Measurements from ENCODE around the gene EEF1AKMT3.
"Not testable (repeated sequence)": the region's sequence is repeated elsewhere in the genome, so short reads cannot be mapped to it uniquely, and the experiment has no call there.

The EEF1AKMT3 gene

GRCh38 chr12:57817990-57818331 lies 45.5 kb downstream of the EEF1AKMT3 start:
- ATAC-seq = not testable (repeated sequence)

- ATAC-seq = not testable (repeated sequence)
Observed at GRCh38 chr12:57820119-57820518, 47.7 kb downstream of the EEF1AKMT3 start.

GRCh38 chr12:57821015-57821414 lies 48.6 kb downstream of the EEF1AKMT3 start:
- not testable (repeated sequence) for ATAC-seq

- ATAC-seq = no peak
Observed at GRCh38 chr12:57821474-57822214, 49.2 kb downstream of the EEF1AKMT3 start.

- ATAC-seq = no peak
Observed at GRCh38 chr12:57822392-57823130, 50.1 kb downstream of the EEF1AKMT3 start.

- no peak for ATAC-seq
Observed at GRCh38 chr12:57823131-57823907, 50.9 kb downstream of the EEF1AKMT3 start.

GRCh38 chr12:57823908-57824640 lies 51.7 kb downstream of the EEF1AKMT3 start:
- ATAC-seq = no peak

GRCh38 chr12:57825451-57825850 lies 53.0 kb downstream of the EEF1AKMT3 start:
- ATAC-seq = no peak

- no peak for ATAC-seq
Observed at GRCh38 chr12:57826400-57826799, 54.0 kb downstream of the EEF1AKMT3 start.

GRCh38 chr12:57826966-57827365 lies 54.6 kb downstream of the EEF1AKMT3 start:
- ATAC-seq = no peak

GRCh38 chr12:57829025-57829777 lies 56.8 kb downstream of the EEF1AKMT3 start:
- no peak for ATAC-seq

GRCh38 chr12:57830393-57830792 lies 58.0 kb downstream of the EEF1AKMT3 start:
- no peak for ATAC-seq

Measured in activated CD4-positive, CD25-positive, alpha-beta regulatory T cell treated with anti-CD3 and anti-CD28 coated beads, Interleukin-2, amount 50 U/mL, for 24 hours (primary cell).